Body of pancreas (tissue), 4 donors: Measurements from ENCODE around the gene ATP10D. TPM values are rescaled to one million over a fixed set of nuclear protein-coding genes. Genes with fewer than 3 reads are reported as not detected.

Experiments used
- ATAC-seq: fragments of 150-250 bp; one replicate; pipeline ENCODE4 v1.9.1; 2016
- DNase-seq, 4 donors: peaks; one replicate each; pipeline ENCODE4 v3.0.0-alpha.2; 2019
- H3K27ac ChIP-seq, 4 donors: fragments of 200-600 bp; sonication (generic); 1 replicate in 3 of 4; 2 replicates in 1 of 4; pipeline versions ENCODE4 v1.5.1 to v1.6.1; 2016 to 2019; ENCODE audit warnings: mild to moderate bottlenecking in 1 of 4, mixed read lengths in 1 of 4, moderate library complexity in 1 of 4
- H3K27me3 ChIP-seq, 2 donors: fragments of 200-600 bp; sonication (generic); one replicate each; pipeline ENCODE4 v1.6.0; 2016; ENCODE audit warnings: mild to moderate bottlenecking in 1 of 2
- H3K36me3 ChIP-seq, 2 donors: fragments of 200-600 bp; sonication (generic); replicated peaks in 1 of 2; 2 replicates each; pipeline ENCODE4 v1.5.1; 2016; ENCODE audit warnings: low read depth in 2 of 2; ENCODE audit not compliant: insufficient read depth in 1 of 2
- H3K4me1 ChIP-seq: fragments of 200-600 bp; sonication (generic); one replicate; pipeline ENCODE4 v1.6.0; 2016
- H3K4me3 ChIP-seq, 2 donors: fragments of 200-600 bp; sonication (generic); 1 replicate in 1 of 2; 2 replicates in 1 of 2; pipeline ENCODE4 v1.5.1; 2016 to 2019
- H3K9me3 ChIP-seq, 3 donors: fragments of 200-600 bp; sonication (generic); 1 replicate in 2 of 3; 2 replicates in 1 of 3; pipeline ENCODE4 v1.5.1; 2016
- CTCF ChIP-seq, 7 experiments: fragments of 450-650 bp in 4 of 7; fragments of 200-600 bp in 3 of 7; sonication (generic) in 3 of 7; IDR thresholded peaks; one replicate each; pipeline ENCODE4 v1.5.1; 2016 to 2019; ENCODE audit warnings: antibody characterized with exemption in 7 of 7
- POLR2A ChIP-seq, 3 donors: fragments of 450-650 bp; IDR thresholded peaks; one replicate each; pipeline ENCODE4 v1.6.1; 2016; ENCODE audit warnings: antibody characterized with exemption in 3 of 3, mild to moderate bottlenecking in 2 of 3
- WGBS, 2 donors: methylation state at CpG; one replicate each; pipeline ENCODE4 v1.1.5; 2017; 5-methylcytosine and 5-hydroxymethylcytosine counted together
- intact Hi-C: fragments of 100-400 bp; cut with DNase I; formaldehyde crosslinking; loops from one replicate; pipeline ENCODE4 v1.15.1; 2023
- total RNA-seq, 2 donors: library from RNA; depleted of rRNA; stranded (reverse); fragments of >200 nt; gene quantifications; one replicate each; pipeline ENCODE4 v1.1.0, GENCODE V29; 2016

ATP10D gene
- total RNA-seq, 2 donors from 2014 or later, result 12.5 to 24.4 TPM

GRCh38 chr4:47493238-47494123 lies 8.4 kb downstream of the ATP10D start:
- no peak overlapping the region for H3K4me3 ChIP-seq
- ATAC-seq (no peak), DNase-seq (no peak)
- H3K27me3 ChIP-seq, result no peaks in the 10 kb centered on the region
- TF ChIP-seq CTCF (IDR thresholded peaks at IDR 0.05) (no peak), POLR2A (IDR thresholded peaks at IDR 0.05) (no peak)
- H3K9me3 ChIP-seq, result no peaks in the 10 kb centered on the region
- WGBS, 2 donors, result 83 to 91% methylated on average over 3 of the region's 3 CpGs
- H3K27ac ChIP-seq, result no peak overlapping the region
- H3K4me1 ChIP-seq, result no peaks in the 10 kb centered on the region
- H3K36me3 ChIP-seq, result no peaks in the 10 kb centered on the region
- intact Hi-C loops, result no loop called here

GRCh38 chr4:47494124-47494430 lies 9.0 kb downstream of the ATP10D start:
- H3K27me3 ChIP-seq, result no peaks in the 10 kb centered on the region
- H3K4me1 ChIP-seq, result no peaks in the 10 kb centered on the region
- DNase-seq (no peak), ATAC-seq (no peak)
- H3K36me3 ChIP-seq, result no peaks in the 10 kb centered on the region
- H3K9me3 ChIP-seq, result no peaks in the 10 kb centered on the region
- no peak overlapping the region for H3K27ac ChIP-seq
- WGBS, 2 donors, result 56 to 70% methylated on average over 4 of the region's 4 CpGs
- no peak for TF ChIP-seq CTCF (IDR thresholded peaks at IDR 0.05)
- TF ChIP-seq POLR2A (IDR thresholded peaks at IDR 0.05), result no peak
- intact Hi-C loops, result no loop called here
- H3K4me3 ChIP-seq, result no peak overlapping the region

GRCh38 chr4:47498899-47499298 lies 13.8 kb downstream of the ATP10D start:
- TF ChIP-seq POLR2A (IDR thresholded peaks at IDR 0.05) (no peak), CTCF (IDR thresholded peaks at IDR 0.05) (no peak)
- Histone ChIP-seq H3K4me3 (no peak overlapping the region), H3K9me3 (no peaks in the 10 kb centered on the region), H3K36me3 (no peaks in the 10 kb centered on the region), H3K27ac (no peak overlapping the region), H3K4me1 (no peaks in the 10 kb centered on the region), H3K27me3 (no peaks in the 10 kb centered on the region)
- ATAC-seq (no peak), DNase-seq (no peak)
- 61 to 76% methylated on average over 6 of the region's 6 CpGs for WGBS, 2 donors
- intact Hi-C loops, result no loop called here

- H3K4me3 ChIP-seq, result no peak overlapping the region
- H3K27ac ChIP-seq, result no peak overlapping the region
- intact Hi-C loops, result no loop called here
- H3K27me3 ChIP-seq, result no peaks in the 10 kb centered on the region
- no peaks in the 10 kb centered on the region for H3K4me1 ChIP-seq
- no peak for ATAC-seq
- WGBS, 2 donors, result 71 to 72% methylated on average over 2 of the region's 2 CpGs
- no peaks in the 10 kb centered on the region for H3K9me3 ChIP-seq
- no peaks in the 10 kb centered on the region for H3K36me3 ChIP-seq
- DNase-seq, result no peak
- no peak for TF ChIP-seq CTCF (IDR thresholded peaks at IDR 0.05)
- no peak for TF ChIP-seq POLR2A (IDR thresholded peaks at IDR 0.05)
Observed at GRCh38 chr4:47499700-47500099, 14.6 kb downstream of the ATP10D start.

- Histone ChIP-seq H3K4me1 (no peaks in the 10 kb centered on the region), H3K27ac (no peak overlapping the region), H3K9me3 (no peaks in the 10 kb centered on the region), H3K4me3 (no peak overlapping the region), H3K36me3 (no peaks in the 10 kb centered on the region), H3K27me3 (no peaks in the 10 kb centered on the region)
- WGBS, 2 donors, result 51 to 60% methylated on average over 3 of the region's 3 CpGs
- intact Hi-C loops, result no loop called here
- TF ChIP-seq CTCF (IDR thresholded peaks at IDR 0.05), result no peak
- no peak for TF ChIP-seq POLR2A (IDR thresholded peaks at IDR 0.05)
- DNase-seq, result no peak
- no peak for ATAC-seq
Observed at GRCh38 chr4:47500776-47501175, 15.7 kb downstream of the ATP10D start.
